HG02981 (cell line): Measurements from ENCODE around the gene GTPBP2.
"Not testable (repeated sequence)": the region's sequence is repeated elsewhere in the genome, so short reads cannot be mapped to it uniquely, and the experiment has no call there.

Experiments used
- ATAC-seq: cut with Tn5 transposase; IDR thresholded peaks from one replicate; pipeline ENCODE4 v1.9.1; 2021; ENCODE audit warnings: mild to moderate bottlenecking, moderate library complexity; ENCODE audit not compliant: unreplicated experiment

Gene GTPBP2

GRCh38 chr6:43662948-43663347 lies 33.9 kb upstream of the GTPBP2 start:
- ATAC-seq, result not testable (repeated sequence)

GRCh38 chr6:43658161-43658560 lies 29.1 kb upstream of the GTPBP2 start:
- ATAC-seq, result no peak

GRCh38 chr6:43657221-43657802 lies 28.2 kb upstream of the GTPBP2 start:
- ATAC-seq, result no peak

- not testable (repeated sequence) for ATAC-seq
Measured at GRCh38 chr6:43652822-43653221, 23.8 kb upstream of the GTPBP2 start.

- ATAC-seq, result no peak
Measured at GRCh38 chr6:43648248-43648647, 19.2 kb upstream of the GTPBP2 start.

- no peak for ATAC-seq
Measured at GRCh38 chr6:43647613-43648012, 18.5 kb upstream of the GTPBP2 start.

- ATAC-seq, result no peak
Measured at GRCh38 chr6:43645613-43645964, 16.5 kb upstream of the GTPBP2 start.

GRCh38 chr6:43644940-43645612 lies 16.0 kb upstream of the GTPBP2 start, which contains the start of gene RSPH9:
Gene RSPH9, plus strand, starts transcription at chr6:43645036. Its CDS starts 63 bp downstream, at chr6:43645099.
- no peak for ATAC-seq

GRCh38 chr6:43639984-43640800 lies 11.1 kb upstream of the GTPBP2 start:
- no peak for ATAC-seq

GRCh38 chr6:43636308-43636659 lies 7.2 kb upstream of the GTPBP2 start:
- no peak for ATAC-seq

GRCh38 chr6:43635387-43636307 lies 6.6 kb upstream of the GTPBP2 start, which contains the start of gene MAD2L1BP:
Gene MAD2L1BP, plus strand, starts transcription at chr6:43635840. Its CDS starts 36 bp downstream, at chr6:43635876.
- peak; percentile 78 for ATAC-seq

- ATAC-seq, result no peak
Measured at GRCh38 chr6:43634702-43635303, 5.7 kb upstream of the GTPBP2 start.

- ATAC-seq, result not testable (repeated sequence)
Measured at GRCh38 chr6:43633002-43633401, 3.9 kb upstream of the GTPBP2 start.

GRCh38 chr6:43630980-43631619 lies 2.0 kb upstream of the GTPBP2 start:
- no peak for ATAC-seq

- ATAC-seq, result peak; percentile 61
Measured at GRCh38 chr6:43629505-43630300, 639 bp upstream of the GTPBP2 start.

- peak; percentile 18 for ATAC-seq
Measured at GRCh38 chr6:43628393-43629103, 516 bp downstream of the GTPBP2 start.

- no peak for ATAC-seq
Measured at GRCh38 chr6:43627008-43627825, 1.8 kb downstream of the GTPBP2 start.
